HepG2 (cell line): Measurements from ENCODE around the gene IGF2BP1. TPM values are rescaled to one million over a fixed set of nuclear protein-coding genes. Genes with fewer than 3 reads are reported as not detected.

Source experiments
- CHCHD3 ChIP-seq: sonication (generic); formaldehyde crosslinking; IDR thresholded peaks from 2 replicates; pipeline ENCODE4 v1.8.0; 2022; ENCODE audit warnings: mild to moderate bottlenecking, missing genetic modification reagents, moderate library complexity
- EHMT2 ChIP-seq: fragments of 200-600 bp; sonication (generic); IDR thresholded peaks from 2 replicates; pipeline ENCODE4 v1.7.0; 2017; ENCODE audit warnings: antibody characterized with exemption, low read depth, low read length, borderline replicate concordance
- ELF3 ChIP-seq: IDR thresholded peaks from 2 replicates; pipeline ENCODE4 v1.6.1; 2016; ENCODE audit warnings: missing genetic modification reagents, missing compliant biosample characterization
- EP300 ChIP-seq, 3 experiments: sonication (generic) in 1 of 3; formaldehyde crosslinking in 1 of 3; IDR thresholded peaks; 2 replicates each; pipeline versions ENCODE4 v1.5.1 to v1.6.1; 2011 to 2020; ENCODE audit warnings: low read depth in 2 of 3, low read length in 2 of 3, borderline replicate concordance in 1 of 3, improper control_type of control experiment in 1 of 3, mild to moderate bottlenecking in 1 of 3, missing genetic modification reagents in 1 of 3, moderate library complexity in 1 of 3
- EZH2 ChIP-seq: conservative IDR thresholded peaks from 2 replicates; pipeline ENCODE4 v1.6.1; 2012; ENCODE audit warnings: mild to moderate bottlenecking, low read depth, low read length, moderate library complexity
- FOSL1 ChIP-seq: sonication (generic); formaldehyde crosslinking; IDR thresholded peaks from 2 replicates; pipeline ENCODE4 v1.9.0; 2021; ENCODE audit warnings: missing genetic modification reagents, borderline replicate concordance
- FOXK1 ChIP-seq: sonication (generic); formaldehyde crosslinking; IDR thresholded peaks from 2 replicates; pipeline ENCODE4 v1.4.0; 2020; ENCODE audit warnings: low read depth, missing genetic modification reagents, borderline replicate concordance
- HOXD1 ChIP-seq: sonication (generic); formaldehyde crosslinking; IDR thresholded peaks from 2 replicates; pipeline ENCODE4 v1.5.0; 2020; ENCODE audit warnings: missing genetic modification reagents
- IRF9 ChIP-seq: sonication (generic); formaldehyde crosslinking; IDR thresholded peaks from 2 replicates; pipeline ENCODE4 v1.8.0; 2022; ENCODE audit warnings: missing genetic modification reagents, mild to moderate bottlenecking, borderline replicate concordance
- JUNB ChIP-seq: sonication (generic); formaldehyde crosslinking; IDR thresholded peaks from 2 replicates; pipeline ENCODE4 v1.8.0; 2022; ENCODE audit warnings: missing genetic modification reagents, mild to moderate bottlenecking, borderline replicate concordance
- MIER2 ChIP-seq: IDR thresholded peaks from 2 replicates; pipeline ENCODE4 v1.6.1; 2016; ENCODE audit warnings: missing biosample characterization, missing genetic modification reagents
- MTERF4 ChIP-seq: sonication (generic); formaldehyde crosslinking; IDR thresholded peaks from 2 replicates; pipeline ENCODE4 v1.8.0; 2023; ENCODE audit warnings: mild to moderate bottlenecking, missing genetic modification reagents
- MXD1 ChIP-seq: sonication (generic); formaldehyde crosslinking; IDR thresholded peaks from 2 replicates; pipeline ENCODE4 v1.4.0; 2020; ENCODE audit warnings: mild to moderate bottlenecking, missing genetic modification reagents
- NFE2L2 ChIP-seq: fragments of 150-350 bp; IDR thresholded peaks from 2 replicates; pipeline ENCODE4 v1.6.1; 2014; ENCODE audit warnings: low read length
- NFKBIZ ChIP-seq: IDR thresholded peaks from 2 replicates; pipeline ENCODE4 v1.6.1; 2018; ENCODE audit warnings: missing genetic modification reagents, missing compliant biosample characterization
- PHB2 ChIP-seq: fragments of 450-650 bp; IDR thresholded peaks from 2 replicates; pipeline ENCODE4 v1.6.1; 2018; ENCODE audit not compliant: partially characterized antibody
- POLR2A ChIP-seq, 2 experiments: IDR thresholded peaks; 2 replicates each; pipeline ENCODE4 v1.6.1; 2011; ENCODE audit warnings: low read depth in 2 of 2, low read length in 2 of 2, mild to moderate bottlenecking in 1 of 2, moderate library complexity in 1 of 2; ENCODE audit not compliant: insufficient read depth in 1 of 2
- PRPF4 ChIP-seq: fragments of 200-400 bp; formaldehyde crosslinking; IDR thresholded peaks from 2 replicates; pipeline ENCODE4 v1.6.1; 2016; ENCODE audit warnings: low read length, low read depth; ENCODE audit not compliant: poor library complexity, severe bottlenecking
- REXO4 ChIP-seq: sonication (generic); formaldehyde crosslinking; IDR thresholded peaks from 2 replicates; pipeline ENCODE4 v1.8.0; 2022; ENCODE audit warnings: missing genetic modification reagents, mild to moderate bottlenecking, borderline replicate concordance
- SRY ChIP-seq: sonication (generic); formaldehyde crosslinking; IDR thresholded peaks from 2 replicates; pipeline ENCODE4 v1.8.0; 2022; ENCODE audit warnings: mild to moderate bottlenecking, missing genetic modification reagents
- ZBTB37 ChIP-seq: sonication (generic); formaldehyde crosslinking; IDR thresholded peaks from 2 replicates; pipeline ENCODE4 v1.4.0; 2020; ENCODE audit warnings: mild to moderate bottlenecking, missing genetic modification reagents
- ZFP41 ChIP-seq: sonication (generic); formaldehyde crosslinking; IDR thresholded peaks from 2 replicates; pipeline ENCODE4 v1.4.0; 2020; ENCODE audit warnings: mild to moderate bottlenecking, missing genetic modification reagents, borderline replicate concordance
- ZNF260 ChIP-seq: sonication (generic); formaldehyde crosslinking; IDR thresholded peaks from 2 replicates; pipeline ENCODE4 v1.4.0; 2020; ENCODE audit warnings: missing genetic modification reagents, low read depth, mild to moderate bottlenecking, borderline replicate concordance
- ZNF264 ChIP-seq: sonication (generic); formaldehyde crosslinking; IDR thresholded peaks from 2 replicates; pipeline ENCODE4 v1.4.0; 2020; ENCODE audit warnings: missing genetic modification reagents
- ZNF709 ChIP-seq: sonication (generic); formaldehyde crosslinking; IDR thresholded peaks from 2 replicates; pipeline ENCODE4 v1.5.0; 2020; ENCODE audit warnings: mild to moderate bottlenecking, missing genetic modification reagents
- ZNF761 ChIP-seq: sonication (generic); formaldehyde crosslinking; conservative IDR thresholded peaks from 2 replicates; pipeline ENCODE4 v1.4.0; 2020; ENCODE audit warnings: mild to moderate bottlenecking, missing genetic modification reagents
- ZNF777 ChIP-seq: sonication (generic); formaldehyde crosslinking; IDR thresholded peaks from 2 replicates; pipeline ENCODE4 v1.4.0; 2020; ENCODE audit warnings: missing genetic modification reagents
- ZNF879 ChIP-seq: sonication (generic); formaldehyde crosslinking; IDR thresholded peaks from 2 replicates; pipeline ENCODE4 v1.8.1; 2023; ENCODE audit warnings: missing genetic modification reagents
- polyA plus RNA-seq, 8 experiments: library from polyadenylated mRNA; depleted of rRNA in 3 of 8; stranded (reverse) in 7 of 8; unstranded in 1 of 8; fragments of >200 nt; fragmentation: Illumina TruSeq in 4 of 8; extraction: Trizol in 4 of 8; gene quantifications; 2 replicates each; pipeline versions ENCODE4 v1.2.1 to v1.2.3, GENCODE V29; 2011 to 2016; ENCODE audit warnings: low read depth in 4 of 8, missing spikeins in 1 of 8, mixed read lengths in 1 of 8; ENCODE audit not compliant: insufficient read depth in 1 of 8
- total RNA-seq, 5 experiments: library from RNA; depleted of rRNA; stranded (reverse); fragments of >200 nt; fragmentation: Illumina TruSeq; extraction: Trizol; gene quantifications; 2 replicates each; pipeline ENCODE4 v1.2.3, GENCODE V29; 2016; ENCODE audit warnings: low read depth in 1 of 5

IGF2BP1 gene
- total and polyA plus RNA-seq, 2 of the 13 experiments (the other 11 are each of a cell fraction or from before 2014, with no cell fraction given), result 29.7 to 75.1 TPM

GRCh38 chr17:49031965-49032928 lies 35.1 kb downstream of the IGF2BP1 start (continued):
- TF ChIP-seq ZBTB37 (CRISPR knock-in tag) (no peak), FOXK1 (CRISPR knock-in tag) (no peak), REXO4 (CRISPR knock-in tag) (no peak), SRY (CRISPR knock-in tag) (no peak), MXD1 (CRISPR knock-in tag) (no peak), ELF3 (CRISPR knock-in tag) (peak; percentile 48; the same call in 1 of the 2 replicates), ZNF260 (CRISPR knock-in tag) (no peak), ZNF879 (CRISPR knock-in tag) (no peak), EHMT2 (no peak), ZFP41 (no peak), HOXD1 (no peak), ZNF761 (CRISPR knock-in tag) (no peak), IRF9 (CRISPR knock-in tag) (no peak), EP300 (IDR thresholded peaks at IDR 0.05; ENCODE audit: low read depth in 2 of 2, low read length in 2 of 2) (no peak), EP300 (CRISPR knock-in tag; IDR thresholded peaks at IDR 0.05; ENCODE audit: borderline replicate concordance) (no peak), EZH2 (no peak), ZNF709 (CRISPR knock-in tag) (no peak), JUNB (no peak), NFE2L2 (no peak), MTERF4 (CRISPR knock-in tag) (no peak), MIER2 (no peak), ZNF264 (no peak), PHB2 (no peak), FOSL1 (CRISPR knock-in tag) (no peak), ZNF777 (CRISPR knock-in tag) (no peak), PRPF4 (no peak), NFKBIZ (CRISPR knock-in tag) (no peak), CHCHD3 (CRISPR knock-in tag) (no peak), POLR2A (IDR thresholded peaks at IDR 0.05; ENCODE audit: insufficient read depth in 1 of 2, low read depth in 2 of 2, low read length in 2 of 2) (no peak)
